ENCODE data around the gene NAP1L4. TPM values are rescaled to one million over a fixed set of nuclear protein-coding genes. Genes with fewer than 3 reads are reported as not detected.

The NAP1L4 gene
- total and polyA plus RNA-seq, 2 of the 8 experiments (the other 6 are each of a cell fraction or from before 2014, with no cell fraction given), result 75.8 to 194 TPM

DNA sequence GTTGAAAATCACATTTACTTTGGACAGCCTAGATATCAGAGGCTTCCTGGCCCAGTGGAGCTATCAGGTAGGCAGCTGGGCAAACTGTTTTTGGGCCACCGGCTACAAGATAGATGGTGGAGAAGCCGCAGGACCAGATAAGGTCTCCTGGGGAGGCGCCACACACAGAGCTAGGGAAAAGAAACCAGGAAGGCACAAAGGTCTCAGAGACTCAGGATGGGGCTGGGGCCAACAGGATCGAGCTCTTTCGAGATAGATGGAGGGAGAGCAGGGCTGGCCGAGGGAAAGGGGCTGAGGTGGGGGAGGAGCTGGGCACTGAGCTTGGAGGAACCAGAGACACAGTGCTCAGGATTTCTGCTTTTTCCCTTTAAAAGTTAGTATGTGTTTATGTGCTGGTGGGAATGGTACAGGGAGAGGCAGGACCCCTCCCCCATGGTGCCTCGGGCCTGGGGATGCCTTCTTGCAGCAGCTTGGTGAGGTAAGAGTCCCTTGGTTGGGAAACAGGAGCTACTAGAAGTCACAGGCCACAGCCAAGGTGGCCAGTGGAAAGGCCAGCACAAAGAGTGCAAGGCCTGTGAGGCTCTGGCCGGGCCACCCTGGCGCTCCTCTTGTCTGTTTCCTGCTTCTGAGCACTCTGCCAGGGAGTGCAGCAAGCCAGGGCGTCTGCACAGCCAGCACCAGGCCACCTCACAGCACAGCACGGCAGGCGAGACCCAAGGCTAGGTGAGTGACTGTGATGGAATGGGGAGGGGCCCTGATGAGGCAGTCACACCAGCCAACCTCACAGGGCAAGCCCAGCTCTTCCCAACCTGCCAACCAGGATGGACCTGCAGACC, 11.5 kb upstream of the NAP1L4 start:
- H3K4me2 ChIP-seq (ENCODE audit: insufficient read depth in 1 of 2, low read depth in 2 of 2, low read length in 2 of 2), result no peak overlapping the region
- TF ChIP-seq SP4 (IDR thresholded peaks at IDR 0.05; ENCODE audit: low read length), result no peak
- TF ChIP-seq POLR2A (IDR thresholded peaks at IDR 0.05; ENCODE audit: control extremely low read depth in 1 of 2, low read depth in 2 of 2, low read length in 2 of 2), result no peak
- TF ChIP-seq SP1 (IDR thresholded peaks at IDR 0.05; ENCODE audit: low read depth, low read length), result no peak
- no peak for TF ChIP-seq PHF8 (conservative IDR thresholded peaks at IDR 0.05; ENCODE audit: low read depth, low read length)
- no peak for TF ChIP-seq JUND (IDR thresholded peaks at IDR 0.05; ENCODE audit: low read length)
- no peak for TF ChIP-seq EP300 (IDR thresholded peaks at IDR 0.05; ENCODE audit: borderline replicate concordance in 1 of 2, low read depth in 2 of 2, low read length in 2 of 2)
- TF ChIP-seq EZH2 (IDR thresholded peaks at IDR 0.05; ENCODE audit: low read depth, low read length, severe bottlenecking), result no peak
- TF ChIP-seq, protein P1, sequence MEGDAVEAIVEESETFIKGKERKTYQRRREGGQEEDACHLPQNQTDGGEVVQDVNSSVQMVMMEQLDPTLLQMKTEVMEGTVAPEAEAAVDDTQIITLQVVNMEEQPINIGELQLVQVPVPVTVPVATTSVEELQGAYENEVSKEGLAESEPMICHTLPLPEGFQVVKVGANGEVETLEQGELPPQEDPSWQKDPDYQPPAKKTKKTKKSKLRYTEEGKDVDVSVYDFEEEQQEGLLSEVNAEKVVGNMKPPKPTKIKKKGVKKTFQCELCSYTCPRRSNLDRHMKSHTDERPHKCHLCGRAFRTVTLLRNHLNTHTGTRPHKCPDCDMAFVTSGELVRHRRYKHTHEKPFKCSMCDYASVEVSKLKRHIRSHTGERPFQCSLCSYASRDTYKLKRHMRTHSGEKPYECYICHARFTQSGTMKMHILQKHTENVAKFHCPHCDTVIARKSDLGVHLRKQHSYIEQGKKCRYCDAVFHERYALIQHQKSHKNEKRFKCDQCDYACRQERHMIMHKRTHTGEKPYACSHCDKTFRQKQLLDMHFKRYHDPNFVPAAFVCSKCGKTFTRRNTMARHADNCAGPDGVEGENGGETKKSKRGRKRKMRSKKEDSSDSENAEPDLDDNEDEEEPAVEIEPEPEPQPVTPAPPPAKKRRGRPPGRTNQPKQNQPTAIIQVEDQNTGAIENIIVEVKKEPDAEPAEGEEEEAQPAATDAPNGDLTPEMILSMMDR (IDR thresholded peaks at IDR 0.05; ENCODE audit: control extremely low read depth in 1 of 3, insufficient read depth in 1 of 3, low read depth in 1 of 3, low read length in 3 of 3), result no peak
- no peak for TF ChIP-seq POU5F1 (IDR thresholded peaks at IDR 0.05; ENCODE audit: low read depth, low read length)
- TF ChIP-seq CREB1 (IDR thresholded peaks at IDR 0.05), result no peak

More for the DNA sequence above, 11.5 kb upstream of the NAP1L4 start:
- Histone ChIP-seq H2AK5ac (ENCODE audit: low read depth, low read length) (no peak overlapping the region), H3K4me1 (replicated peaks in 1 of 4; ENCODE audit: control insufficient read depth in 3 of 4, insufficient read depth in 4 of 4, low read length in 3 of 4) (peaks cover 0 to 3% (median 0%) of the 10 kb centered on the region in 4 experiments; a peak in 1 of 7 replicates), H3K23ac (ENCODE audit: insufficient read length) (no peak overlapping the region), H3K27ac (ENCODE audit: low read depth, low read length) (no peak overlapping the region; the same call in 1 of the 2 replicates), H2AFZ (ENCODE audit: low read length) (no peak overlapping the region), H3K14ac (ENCODE audit: insufficient read length) (no peak overlapping the region), H3K4ac (replicated peaks; ENCODE audit: insufficient read length, low read depth, low read length) (no peak overlapping the region), H3K56ac (replicated peaks; ENCODE audit: insufficient read length, low read depth, low read length) (no peak overlapping the region), H2BK15ac (ENCODE audit: low read length) (no peak overlapping the region), H3K4me3 (ENCODE audit: extremely low read depth in 1 of 4, insufficient read depth in 2 of 4, low read depth in 3 of 4, low read length in 4 of 4) (no peak overlapping the region), H4K91ac (replicated peaks; ENCODE audit: insufficient read length, low read length) (no peak overlapping the region), H2BK12ac (ENCODE audit: low read depth, low read length) (no peak overlapping the region), H4K8ac (ENCODE audit: extremely low read depth, insufficient read depth, low read length) (no peak overlapping the region), H4K20me1 (replicated peaks in 1 of 2; ENCODE audit: control insufficient read depth in 1 of 2, insufficient read depth in 2 of 2, low read length in 2 of 2) (peaks cover 9 to 16% of the 10 kb centered on the region in 2 experiments), H2BK20ac (ENCODE audit: low read length) (no peak overlapping the region), H3K27me3 (replicated peaks in 1 of 4; ENCODE audit: control insufficient read depth in 3 of 4, extremely low read depth in 1 of 4, insufficient read depth in 3 of 4, low read length in 3 of 4) (no peaks in the 10 kb centered on the region), H3K79me2 (ENCODE audit: control insufficient read depth in 1 of 2, insufficient read depth in 2 of 2, low read length in 2 of 2) (no peaks in the 10 kb centered on the region), H3K9ac (replicated peaks in 1 of 4; ENCODE audit: extremely low read depth in 1 of 4, low read depth in 3 of 4, low read length in 3 of 4) (no peak overlapping the region), H2BK5ac (ENCODE audit: low read depth, low read length) (no peak overlapping the region), H3K36me3 (ENCODE audit: control insufficient read depth in 2 of 4, insufficient read depth in 4 of 4, low read length in 3 of 4) (peaks cover 13 to 61% (median 47%) of the 10 kb centered on the region in 4 experiments; a peak in 6 of 8 replicates), H2BK120ac (replicated peaks; ENCODE audit: low read depth, low read length) (no peak overlapping the region), H4K5ac (ENCODE audit: insufficient read length, low read depth, low read length) (no peak overlapping the region), H3K9me3 (ENCODE audit: insufficient read depth in 2 of 2, low read depth in 1 of 2, low read length in 1 of 2) (no peaks in the 10 kb centered on the region), H3K23me2 (ENCODE audit: low read depth, low read length) (no peaks in the 10 kb centered on the region), H3K79me1 (ENCODE audit: low read depth, low read length) (no peaks in the 10 kb centered on the region), H3K18ac (ENCODE audit: extremely low read depth, low read length) (no peak overlapping the region)
- FAIRE-seq (no peak), DNase-seq (ENCODE audit: low read depth in 1 of 2, low spot score in 2 of 2) (no peak)
- CTCF ChIA-PET (ENCODE audit: partially characterized antibody), result interaction anchor here (0.7 to 2.3 kb wide), 7 partner anchors 9 to 43 kb away, joined by 3 to 7 read pairs (median 4); no protein-coding TSS in a partner anchor
- POLR2A ChIA-PET (ENCODE audit: partially characterized antibody), result interaction anchor here (1.3 to 3.0 kb wide), 4 partner anchors 8 to 12 kb away, joined by 3 to 10 read pairs (median 7); partner anchors contain the start of gene NAP1L4
- 91% methylated on average over 12 of the region's 12 CpGs; no CpG with 5 or more reads in 1 of the 2 experiments for WGBS, 2 experiments (ENCODE audit: extremely low coverage in 1 of 2, insufficient coverage in 1 of 2, insufficient read length in 1 of 2, insufficient replicate concordance in 2 of 2, low coverage in 1 of 2, low lambda C conversion rate in 2 of 2, missing lambda C conversion rate in 1 of 2)

All from H1 (cell line).